K562 (cell line): ENCODE measurements around the gene C10orf105. TPM values are rescaled to one million over a fixed set of nuclear protein-coding genes. Genes with fewer than 3 reads are reported as not detected.

Source experiments
- ATAC-seq: fragments of 200-7000 bp; cut with Tn5 transposase; 3 replicates; pipeline ENCODE4 v1.9.1; 2020; ENCODE audit warnings: moderate library complexity
- BruUV-seq: library from RNA; stranded (reverse); fragments of 400-500 nt; replicated peaks from 2 replicates; lab custom pipeline; 2021; lab: Mats Ljungman, UMichigan
- CTCF ChIA-PET: fragments of 300-600 bp; formaldehyde crosslinking; extraction: SDS; loops from one replicate; lab custom pipeline; 2021; ENCODE audit warnings: low intra/inter-chr PET ratio; lab: Yijun Ruan, JAX
- POLR2A ChIA-PET: fragments of 300-600, 350-650 bp; sonication (Branson Sonifier 250); formaldehyde crosslinking; extraction: SDS; loops from one replicate; lab custom pipeline; 2021; ENCODE audit warnings: antibody characterized with exemption, inconsistent platforms; lab: Yijun Ruan, JAX
- DNase-seq, 4 experiments: peaks; one replicate each; pipeline versions ENCODE4 v3.0.0 to v3.0.0-alpha.2; 2011 to 2018; ENCODE audit warnings: low spot score in 3 of 4, mixed read lengths in 3 of 4; ENCODE audit errors: extremely low read depth in 1 of 4
- FAIRE-seq: peaks from 2 replicates; lab custom pipeline; 2011; peaks lifted over from hg19 to GRCh38; lab: Jason Lieb, UNC
- H2AFZ ChIP-seq: 2 replicates; pipeline ENCODE4 v1.6.0; 2011; ENCODE audit warnings: low read depth, low read length, control low read depth, inconsistent platforms
- H3K27ac ChIP-seq: fragments of 200-600 bp; 3 replicates; pipeline ENCODE4 v1.8.0; 2011; ENCODE audit warnings: low read depth, mild to moderate bottlenecking, control low read depth, inconsistent platforms, low read length, moderate library complexity, mixed read lengths; ENCODE audit errors: extremely low read depth
- H3K27me3 ChIP-seq, 2 experiments: fragments of 300-600 bp in 1 of 2; 2 replicates in 1 of 2; 3 replicates in 1 of 2; pipeline versions ENCODE4 v1.6.0 to v1.8.0; 2011; ENCODE audit warnings: inconsistent platforms in 2 of 2, low read length in 2 of 2, mild to moderate bottlenecking in 1 of 2, mixed read lengths in 1 of 2, moderate library complexity in 1 of 2; ENCODE audit not compliant: control insufficient read depth in 2 of 2, insufficient read depth in 2 of 2
- H3K36me3 ChIP-seq: fragments of 300-600 bp; 3 replicates; pipeline ENCODE4 v1.8.0; 2011; ENCODE audit warnings: mild to moderate bottlenecking, low read length, inconsistent platforms; ENCODE audit not compliant: control insufficient read depth, insufficient read depth
- H3K4me1 ChIP-seq, 2 experiments: fragments of 200-600 bp in 1 of 2; replicated peaks in 1 of 2; 2 replicates in 1 of 2; 3 replicates in 1 of 2; pipeline versions ENCODE4 v1.5.1 to v1.8.0; 2011; ENCODE audit warnings: inconsistent platforms in 2 of 2, low read length in 2 of 2, mild to moderate bottlenecking in 1 of 2, mixed read lengths in 1 of 2, moderate library complexity in 1 of 2; ENCODE audit not compliant: control insufficient read depth in 2 of 2, insufficient read depth in 2 of 2
- H3K4me2 ChIP-seq: 2 replicates; pipeline ENCODE4 v1.6.1; 2011; ENCODE audit warnings: low read length, control low read depth, inconsistent platforms, mixed read lengths; ENCODE audit not compliant: insufficient read depth
- H3K4me3 ChIP-seq: fragments of 200-600 bp; sonication (generic), shearing (Covaris generic); 2 replicates; pipeline ENCODE4 v1.5.1; 2016; ENCODE audit warnings: control low read depth, inconsistent platforms
- H3K79me2 ChIP-seq: fragments of 200-600 bp; 3 replicates; pipeline ENCODE4 v1.8.0; 2011; ENCODE audit warnings: low read length, inconsistent platforms; ENCODE audit not compliant: control insufficient read depth, insufficient read depth
- H3K9ac ChIP-seq, 2 experiments: 2 replicates each; pipeline versions ENCODE4 v1.6.0 to v1.6.1; 2011; ENCODE audit warnings: low read depth in 2 of 2, low read length in 2 of 2, control low read depth in 1 of 2, inconsistent platforms in 1 of 2, mild to moderate bottlenecking in 1 of 2, mixed read lengths in 1 of 2; ENCODE audit not compliant: insufficient read depth in 1 of 2
- H3K9me1 ChIP-seq: one replicate; pipeline ENCODE4 v1.6.0; 2011; ENCODE audit warnings: inconsistent platforms, mild to moderate bottlenecking, low read length, moderate library complexity; ENCODE audit not compliant: control insufficient read depth, insufficient read depth
- H3K9me3 ChIP-seq: replicated peaks from 2 replicates; pipeline ENCODE4 v1.5.1; 2011; ENCODE audit warnings: low read depth, low read length, inconsistent platforms; ENCODE audit not compliant: control insufficient read depth, insufficient read depth
- H4K20me1 ChIP-seq: replicated peaks from 2 replicates; pipeline ENCODE4 v1.6.1; 2011; ENCODE audit warnings: low read length, inconsistent platforms, mixed read lengths; ENCODE audit not compliant: control insufficient read depth, insufficient read depth
- CXXC5 ChIP-seq: fragments of 250-450 bp; sonication (Bioruptor Pico); IDR thresholded peaks from 2 replicates; pipeline ENCODE4 v1.8.0; 2022; ENCODE audit warnings: inconsistent platforms, mild to moderate bottlenecking, moderate library complexity
- HNRNPK ChIP-seq: fragments of 200-400 bp; formaldehyde crosslinking; IDR thresholded peaks from one replicate; pipeline ENCODE4 v1.6.1; 2018; ENCODE audit warnings: mild to moderate bottlenecking, low read depth, low read length; ENCODE audit not compliant: poor library complexity, severe bottlenecking
- KDM2B ChIP-seq: fragments of 250-450 bp; sonication (Bioruptor Pico); IDR thresholded peaks from 2 replicates; pipeline ENCODE4 v1.8.0; 2021; ENCODE audit warnings: mild to moderate bottlenecking, moderate library complexity
- LCOR ChIP-seq: sonication (generic); formaldehyde crosslinking; IDR thresholded peaks from 2 replicates; pipeline ENCODE4 v1.8.0; 2022; ENCODE audit warnings: mild to moderate bottlenecking, missing genetic modification reagents
- NR2C2 ChIP-seq, 2 experiments: fragments of 200-800 bp in 1 of 2; sonication (Bioruptor generic) in 1 of 2; sonication (generic) in 1 of 2; formaldehyde crosslinking in 1 of 2; IDR thresholded peaks; 2 replicates each; pipeline versions ENCODE4 v1.6.1 to v1.8.0; 2016 to 2022; ENCODE audit warnings: mild to moderate bottlenecking in 1 of 2, missing compliant biosample characterization in 1 of 2, missing genetic modification characterization in 1 of 2, missing genetic modification reagents in 1 of 2
- PHF8 ChIP-seq: fragments of 200-600 bp; sonication (generic); IDR thresholded peaks from 2 replicates; pipeline ENCODE4 v1.6.1; 2012; ENCODE audit warnings: mixed run types, mild to moderate bottlenecking, inconsistent platforms, low read length, moderate library complexity, borderline replicate concordance
- POLR2AphosphoS5 ChIP-seq: IDR thresholded peaks from 2 replicates; pipeline ENCODE4 v1.6.1; 2011; ENCODE audit warnings: mild to moderate bottlenecking, low read depth, low read length, moderate library complexity; ENCODE audit not compliant: control insufficient read depth, insufficient read depth
- SP2 ChIP-seq: IDR thresholded peaks from 2 replicates; pipeline ENCODE4 v1.6.1; 2011; ENCODE audit warnings: mild to moderate bottlenecking, low read depth, low read length, moderate library complexity; ENCODE audit not compliant: poor library complexity, severe bottlenecking; ENCODE audit errors: extremely low read depth
- SRF ChIP-seq, 2 experiments: fragments of 250-450, 450-650 bp in 1 of 2; sonication (Bioruptor Pico) in 1 of 2; sonication (generic) in 1 of 2; formaldehyde crosslinking; IDR thresholded peaks; 2 replicates each; pipeline versions ENCODE4 v1.5.0 to v1.5.1; 2020 to 2022; ENCODE audit warnings: mild to moderate bottlenecking in 1 of 2, missing genetic modification reagents in 1 of 2
- TOE1 ChIP-seq, 2 experiments: fragments of 450-650 bp in 1 of 2; sonication (generic) in 1 of 2; formaldehyde crosslinking in 1 of 2; IDR thresholded peaks; 2 replicates each; pipeline versions ENCODE4 v1.7.1 to v1.8.0; 2016 to 2022; ENCODE audit warnings: borderline replicate concordance in 2 of 2, mild to moderate bottlenecking in 2 of 2, antibody characterized with exemption in 1 of 2, inconsistent platforms in 1 of 2, low read depth in 1 of 2, missing genetic modification reagents in 1 of 2, moderate library complexity in 1 of 2
- ZKSCAN3 ChIP-seq: fragments of 250-450 bp; sonication (Bioruptor Pico); IDR thresholded peaks from 2 replicates; pipeline ENCODE4 v1.4.0; 2020
- ZNF224 ChIP-seq: sonication (generic); formaldehyde crosslinking; IDR thresholded peaks from 2 replicates; pipeline ENCODE4 v1.8.0; 2022; ENCODE audit warnings: mild to moderate bottlenecking, missing genetic modification reagents
- ZNF232 ChIP-seq: sonication (generic); formaldehyde crosslinking; IDR thresholded peaks from 2 replicates; pipeline ENCODE4 v1.8.0; 2022; ENCODE audit warnings: mild to moderate bottlenecking, missing genetic modification reagents
- ZNF311 ChIP-seq: fragments of 250-450 bp; sonication (Bioruptor Pico); IDR thresholded peaks from 2 replicates; pipeline ENCODE4 v1.4.0; 2020; ENCODE audit warnings: mild to moderate bottlenecking, moderate library complexity
- WGBS: fragments of 100-300 bp; shearing (Covaris generic); methylation state at CpG from one replicate; pipeline ENCODE4 v1.1.6; 2016; ENCODE audit warnings: low coverage, mixed read lengths; ENCODE audit not compliant: insufficient coverage; ENCODE audit errors: missing lambda C conversion rate; 5-methylcytosine and 5-hydroxymethylcytosine counted together
- in situ Hi-C: fragments of 300-500 bp; cut with MboI; formaldehyde crosslinking; loops from 4 replicates; pipeline ENCODE4 v1.15.0; 2018; ENCODE audit warnings: inconsistent platforms, mixed read lengths
- intact Hi-C: fragments of 100-400 bp; cut with micrococcal nuclease; formaldehyde crosslinking; loops from 2 replicates; pipeline ENCODE4 v1.14.2; 2022
- polyA plus RNA-seq, 8 experiments: library from polyadenylated mRNA; depleted of rRNA in 4 of 8; stranded (reverse) in 5 of 8; unstranded in 3 of 8; fragments of >200 nt; fragmentation: Nextera tagmentation in 2 of 8; fragmentation: Illumina TruSeq in 1 of 8; extraction: Ambion mirVana in 2 of 8; extraction: Trizol in 1 of 8; gene quantifications; 2 replicates each; pipeline versions ENCODE4 v1.2.1 to v1.2.3, GENCODE V29; 2011 to 2014; ENCODE audit warnings: inconsistent platforms in 1 of 8, missing spikeins in 1 of 8
- total RNA-seq, 7 experiments: library from RNA; depleted of rRNA in 6 of 7; stranded (reverse); fragments of >200 nt in 6 of 7; fragmentation: Illumina TruSeq in 2 of 7; extraction: Trizol in 2 of 7; gene quantifications; 2 replicates each; pipeline versions ENCODE4 v1.2.1 to v1.2.3, GENCODE V29; 2011 to 2021; ENCODE audit warnings: low replicate concordance in 1 of 7
- TF ChIP-seq, protein P1 (sequence below): fragments of 450-650 bp; IDR thresholded peaks from 2 replicates; pipeline ENCODE4 v1.6.1; 2016

The C10orf105 gene
- total and polyA plus RNA-seq, 9 of the 15 experiments (the other 6 are each of a cell fraction or from before 2014, with no cell fraction given), result 0.03 to 0.25 (median 0.04) TPM; not detected in 3

GRCh38 chr10:71747551-71748523, 28.3 kb upstream of the C10orf105 start (continued):
- TF ChIP-seq SRF (CRISPR knock-in tag; IDR thresholded peaks at IDR 0.05) (0 out of 4 replicates have a peak, but pooled peaks of 1 of the 2 experiments have one; percentile 5), ZKSCAN3 (peak; percentile 43; the same call in 1 of the 2 replicates), ZNF311 (CRISPR knock-in tag) (peak; percentile 83; the same call in 1 of the 2 replicates)
- TF ChIP-seq, protein P1, sequence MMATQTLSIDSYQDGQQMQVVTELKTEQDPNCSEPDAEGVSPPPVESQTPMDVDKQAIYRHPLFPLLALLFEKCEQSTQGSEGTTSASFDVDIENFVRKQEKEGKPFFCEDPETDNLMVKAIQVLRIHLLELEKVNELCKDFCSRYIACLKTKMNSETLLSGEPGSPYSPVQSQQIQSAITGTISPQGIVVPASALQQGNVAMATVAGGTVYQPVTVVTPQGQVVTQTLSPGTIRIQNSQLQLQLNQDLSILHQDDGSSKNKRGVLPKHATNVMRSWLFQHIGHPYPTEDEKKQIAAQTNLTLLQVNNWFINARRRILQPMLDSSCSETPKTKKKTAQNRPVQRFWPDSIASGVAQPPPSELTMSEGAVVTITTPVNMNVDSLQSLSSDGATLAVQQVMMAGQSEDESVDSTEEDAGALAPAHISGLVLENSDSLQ, result no peak

GRCh38 chr10:71747039-71747531, 27.5 kb upstream of the C10orf105 start:
- no TSS peak for BruUV-seq
- WGBS, result 16% methylated on average over 2 of the region's 2 CpGs
- ChIA-PET CTCF (no interaction called here), POLR2A (interaction anchor here (0.7 to 1.8 kb wide), 11 partner anchors 10 to 230 kb away, joined by 3 to 6 read pairs (median 4); no protein-coding TSS in a partner anchor)
- no peaks in the 10 kb centered on the region for H3K9me3 ChIP-seq
- no peaks in the 10 kb centered on the region for H4K20me1 ChIP-seq
- peaks cover 66 to 75% of the 10 kb centered on the region in 2 experiments for H3K4me1 ChIP-seq
- no peaks in the 10 kb centered on the region for H3K36me3 ChIP-seq
- in situ Hi-C loops, result no loop called here
- H2AFZ ChIP-seq, result peak overlapping the region; percentile 79
- H3K79me2 ChIP-seq, result no peaks in the 10 kb centered on the region
- FAIRE-seq (no peak), ATAC-seq (peak; percentile 34), DNase-seq (peak in 1 of 4 experiments; percentile 41)
- no peak overlapping the region for H3K4me3 ChIP-seq
- intact Hi-C loops, result loop anchor here (2.0 to 5.0 kb wide), 3 partner anchors 18 to 110 kb away; no protein-coding TSS in a partner anchor
- H3K9me1 ChIP-seq, result peaks cover 3% of the 10 kb centered on the region
- no peaks in the 10 kb centered on the region for H3K27me3 ChIP-seq
- peak overlapping the region; percentile 17 to 62; a peak in 2 of 4 replicates for H3K9ac ChIP-seq
- peak overlapping the region; percentile 64 for H3K27ac ChIP-seq
- H3K4me2 ChIP-seq, result peak overlapping the region; percentile 47; the same call in 1 of the 2 replicates
- no peak for TF ChIP-seq CXXC5 (CRISPR knock-in tag)
- no peak for TF ChIP-seq NR2C2 (CRISPR knock-in tag; IDR thresholded peaks at IDR 0.05)
- no peak for TF ChIP-seq NR2C2 (tag; IDR thresholded peaks at IDR 0.05)
- no peak for TF ChIP-seq ZNF232 (CRISPR knock-in tag)
- peak; percentile 5; the same call in 1 of the 2 replicates for TF ChIP-seq PHF8
- no peak for TF ChIP-seq HNRNPK
- TF ChIP-seq ZNF224, result no peak
- TF ChIP-seq LCOR, result no peak
- no peak for TF ChIP-seq KDM2B (CRISPR knock-in tag)
- TF ChIP-seq TOE1 (IDR thresholded peaks at IDR 0.05; ENCODE audit: borderline replicate concordance), result no peak
- no peak for TF ChIP-seq TOE1 (CRISPR knock-in tag; IDR thresholded peaks at IDR 0.05; ENCODE audit: borderline replicate concordance, low read depth)
- no peak for TF ChIP-seq SP2
- no peak for TF ChIP-seq POLR2AphosphoS5
